K562 (cell line): ENCODE data around the gene TMEM143. TPM values are rescaled to one million over a fixed set of nuclear protein-coding genes. Genes with fewer than 3 reads are reported as not detected.

Source experiments
- ARID2 ChIP-seq: fragments of 450-650 bp; IDR thresholded peaks from 2 replicates; pipeline ENCODE4 v1.6.1; 2017; ENCODE audit warnings: antibody characterized with exemption, mild to moderate bottlenecking
- CTCF ChIP-seq, 3 experiments: IDR thresholded peaks in 2 of 3; conservative IDR thresholded peaks in 1 of 3; 2 replicates each; pipeline ENCODE4 v1.5.1; 2011 to 2012; ENCODE audit warnings: low read length in 3 of 3, mild to moderate bottlenecking in 3 of 3, control low read depth in 2 of 3, improper control_type of control experiment in 1 of 3, inconsistent platforms in 1 of 3, low read depth in 1 of 3, mixed read lengths in 1 of 3, moderate library complexity in 1 of 3; ENCODE audit not compliant: insufficient read depth in 2 of 3
- ERF ChIP-seq: fragments of 450-650 bp; formaldehyde crosslinking; IDR thresholded peaks from 2 replicates; pipeline ENCODE4 v1.4.0; 2020; ENCODE audit warnings: mild to moderate bottlenecking, mixed read lengths
- ETV5 ChIP-seq: sonication (generic); formaldehyde crosslinking; IDR thresholded peaks from 2 replicates; pipeline ENCODE4 v1.4.0; 2020; ENCODE audit warnings: low read depth, mild to moderate bottlenecking, missing genetic modification reagents
- HDGF ChIP-seq: fragments of 450-650 bp; IDR thresholded peaks from 2 replicates; pipeline ENCODE4 v1.6.1; 2016
- HMG20B ChIP-seq: fragments of 250-450 bp; sonication (Bioruptor Pico); IDR thresholded peaks from 2 replicates; pipeline ENCODE4 v1.5.0; 2021; ENCODE audit warnings: mild to moderate bottlenecking
- IRF9 ChIP-seq: fragments of 450-650 bp; IDR thresholded peaks from 2 replicates; pipeline ENCODE4 v1.6.1; 2016; ENCODE audit warnings: missing biosample characterization, missing genetic modification characterization
- KDM1A ChIP-seq, 2 experiments: fragments of 450-650 bp; IDR thresholded peaks; 2 replicates each; pipeline ENCODE4 v1.6.1; 2016; ENCODE audit warnings: mild to moderate bottlenecking in 2 of 2
- KLF1 ChIP-seq: fragments of 450-650 bp; IDR thresholded peaks from 2 replicates; pipeline ENCODE4 v1.6.1; 2016; ENCODE audit warnings: missing genetic modification characterization, missing compliant biosample characterization
- L3MBTL2 ChIP-seq: fragments of 450-650 bp; IDR thresholded peaks from 2 replicates; pipeline ENCODE4 v1.6.1; 2016; ENCODE audit warnings: mild to moderate bottlenecking, moderate library complexity
- MCM7 ChIP-seq, 2 experiments: fragments of 450-650 bp; IDR thresholded peaks; 2 replicates each; pipeline ENCODE4 v1.6.1; 2016 to 2018
- MECOM ChIP-seq: fragments of 250-450 bp; sonication (Bioruptor Pico); IDR thresholded peaks from 2 replicates; pipeline ENCODE4 v1.8.0; 2022; ENCODE audit warnings: inconsistent platforms
- MTA3 ChIP-seq: fragments of 450-650 bp; formaldehyde crosslinking; IDR thresholded peaks from 2 replicates; pipeline ENCODE4 v1.6.1; 2017; ENCODE audit warnings: mild to moderate bottlenecking, borderline replicate concordance
- NFRKB ChIP-seq: fragments of 450-650 bp; IDR thresholded peaks from 2 replicates; pipeline ENCODE4 v1.6.1; 2016; ENCODE audit warnings: low read depth
- NR4A1 ChIP-seq, 2 experiments: fragments of 250-450 bp in 1 of 2; fragments of 450-650 bp in 1 of 2; sonication (Bioruptor Pico) in 1 of 2; IDR thresholded peaks; 2 replicates each; pipeline versions ENCODE4 v1.4.0 to v1.6.1; 2016 to 2020; ENCODE audit warnings: mild to moderate bottlenecking in 2 of 2, missing compliant biosample characterization in 1 of 2, missing genetic modification characterization in 1 of 2, moderate library complexity in 1 of 2
- RB1 ChIP-seq: fragments of 450-650 bp; IDR thresholded peaks from 2 replicates; pipeline ENCODE4 v1.6.1; 2017; ENCODE audit warnings: low read depth, mild to moderate bottlenecking
- RFX1 ChIP-seq: fragments of 450-650 bp; IDR thresholded peaks from 2 replicates; pipeline ENCODE4 v1.6.1; 2016; ENCODE audit warnings: mild to moderate bottlenecking, moderate library complexity
- RFX7 ChIP-seq: fragments of 250-450 bp; sonication (Bioruptor Pico); IDR thresholded peaks from 2 replicates; pipeline ENCODE4 v1.5.1; 2021; ENCODE audit warnings: mild to moderate bottlenecking
- TAL1 ChIP-seq: fragments of 450-650 bp; IDR thresholded peaks from 2 replicates; pipeline ENCODE4 v1.6.1; 2016; ENCODE audit warnings: mild to moderate bottlenecking
- THRA ChIP-seq: fragments of 450-650 bp; IDR thresholded peaks from 2 replicates; pipeline ENCODE4 v1.6.1; 2017; ENCODE audit warnings: mild to moderate bottlenecking, moderate library complexity
- TRIM28 ChIP-seq: fragments of 450-650 bp; IDR thresholded peaks from 2 replicates; pipeline ENCODE4 v1.6.1; 2017
- YBX1 ChIP-seq: fragments of 450-650 bp; IDR thresholded peaks from 2 replicates; pipeline ENCODE4 v1.7.1; 2016; ENCODE audit warnings: mild to moderate bottlenecking
- YY1 ChIP-seq, 3 experiments: IDR thresholded peaks; 2 replicates each; pipeline ENCODE4 v1.6.1; 2011; ENCODE audit warnings: low read length in 2 of 3, mild to moderate bottlenecking in 2 of 3, moderate library complexity in 2 of 3, borderline replicate concordance in 1 of 3, control low read depth in 1 of 3, low read depth in 1 of 3; ENCODE audit not compliant: insufficient read depth in 3 of 3, insufficient replicate concordance in 2 of 3, control insufficient read depth in 1 of 3, insufficient read length in 1 of 3; ENCODE audit errors: extremely low read depth in 1 of 3
- ZBTB34 ChIP-seq: fragments of 250-450 bp; sonication (Bioruptor Pico); IDR thresholded peaks from 2 replicates; pipeline ENCODE4 v1.8.0; 2021; ENCODE audit warnings: mild to moderate bottlenecking, moderate library complexity
- ZC3H11A ChIP-seq: IDR thresholded peaks from 2 replicates; pipeline ENCODE4 v1.6.1; 2012; ENCODE audit warnings: low read depth, low read length, improper control_type of control experiment
- ZNF133 ChIP-seq: fragments of 250-450 bp; sonication (Bioruptor Pico); IDR thresholded peaks from 2 replicates; pipeline ENCODE4 v1.4.0; 2020; ENCODE audit warnings: mild to moderate bottlenecking
- ZNF175 ChIP-seq: fragments of 200-800 bp; sonication (Bioruptor generic); IDR thresholded peaks from 2 replicates; pipeline ENCODE4 v1.6.1; 2016; ENCODE audit warnings: low read depth, mild to moderate bottlenecking, missing genetic modification characterization, missing compliant biosample characterization
- ZNF77 ChIP-seq: fragments of 250-450 bp; sonication (Bioruptor Pico); IDR thresholded peaks from 2 replicates; pipeline ENCODE4 v1.5.0; 2020
- polyA plus RNA-seq, 8 experiments: library from polyadenylated mRNA; depleted of rRNA in 4 of 8; stranded (reverse) in 5 of 8; unstranded in 3 of 8; fragments of >200 nt; fragmentation: Nextera tagmentation in 2 of 8; fragmentation: Illumina TruSeq in 1 of 8; extraction: Ambion mirVana in 2 of 8; extraction: Trizol in 1 of 8; gene quantifications; 2 replicates each; pipeline versions ENCODE4 v1.2.1 to v1.2.3, GENCODE V29; 2011 to 2014; ENCODE audit warnings: inconsistent platforms in 1 of 8, missing spikeins in 1 of 8
- total RNA-seq, 7 experiments: library from RNA; depleted of rRNA in 6 of 7; stranded (reverse); fragments of >200 nt in 6 of 7; fragmentation: Illumina TruSeq in 2 of 7; extraction: Trizol in 2 of 7; gene quantifications; 2 replicates each; pipeline versions ENCODE4 v1.2.1 to v1.2.3, GENCODE V29; 2011 to 2021; ENCODE audit warnings: low replicate concordance in 1 of 7

TMEM143 gene
- total and polyA plus RNA-seq, 9 of the 15 experiments (the other 6 are each of a cell fraction or from before 2014, with no cell fraction given) = 0.66 to 8.8 (median 4.3) TPM

- TF ChIP-seq ERF (CRISPR knock-in tag) (no peak), IRF9 (tag) (no peak), ZNF77 (CRISPR knock-in tag) (no peak), YY1 (IDR thresholded peaks at IDR 0.05; ENCODE audit: borderline replicate concordance in 1 of 3, control insufficient read depth in 1 of 3, extremely low read depth in 1 of 3, insufficient read depth in 3 of 3, insufficient read length in 1 of 3, insufficient replicate concordance in 2 of 3, low read depth in 1 of 3, low read length in 2 of 3) (peak in 1 of 3 experiments; percentile 28), ZC3H11A (no peak), HDGF (peak; percentile 99), ZNF133 (no peak), MCM7 (IDR thresholded peaks at IDR 0.05) (no peak), RFX7 (CRISPR knock-in tag) (no peak), CTCF (IDR thresholded peaks at IDR 0.05 in 2 of 3, conservative IDR thresholded peaks at IDR 0.05 in 1 of 3; ENCODE audit: insufficient read depth in 2 of 3, low read depth in 1 of 3, low read length in 3 of 3) (peak; percentile 86 to 94 (median 91)), NFRKB (no peak), L3MBTL2 (no peak), RFX1 (no peak), THRA (no peak), TAL1 (0 out of 2 replicates have a peak, but pooled peaks have one; percentile 7), KLF1 (no peak), TRIM28 (no peak), HMG20B (CRISPR knock-in tag) (no peak), MECOM (CRISPR knock-in tag) (no peak), YBX1 (no peak), ARID2 (no peak), KDM1A (IDR thresholded peaks at IDR 0.05) (peak; percentile 95 to 97), ZBTB34 (no peak), MTA3 (peak; percentile 53; the same call in 1 of the 2 replicates), RB1 (0 out of 2 replicates have a peak, but pooled peaks have one; percentile 18), NR4A1 (CRISPR knock-in tag; IDR thresholded peaks at IDR 0.05) (no peak), NR4A1 (tag; IDR thresholded peaks at IDR 0.05) (no peak), ZNF175 (CRISPR knock-in tag) (no peak), ETV5 (CRISPR knock-in tag) (no peak)
These were observed 12.4 kb downstream of the TMEM143 start (continued) for GRCh38 chr19:48351341-48351752.
